ENCODE results near the gene OR2AT4.

- TF ChIP-seq CTCF (IDR thresholded peaks at IDR 0.05; ENCODE audit: poor library complexity) (no peak), EZH2 (IDR thresholded peaks at IDR 0.05; ENCODE audit: borderline replicate concordance) (no peak), EZH2phosphoT487 (IDR thresholded peaks at IDR 0.05; ENCODE audit: low read depth, severe bottlenecking, unreplicated experiment) (no peak)
These were observed 48.0 kb upstream of the OR2AT4 start for GRCh38 chr11:75144716-75145014.
